CD4-positive, alpha-beta T cell treated with Interleukin-10 for 1 hour (primary cell): ENCODE results near the gene ZNF488.
"Not testable (repeated sequence)": the region's sequence is repeated elsewhere in the genome, so short reads cannot be mapped to it uniquely, and the experiment has no call there.

Experiments used
- DNase-seq: peaks from one replicate; pipeline ENCODE4 v3.0.0-alpha.2; 2020

ZNF488 gene

GRCh38 chr10:47384148-47384921, at the start of gene ZNF488:
Gene ZNF488, minus strand, starts transcription at chr10:47384293. Its CDS starts 15,464 bp downstream, at chr10:47368829.
- DNase-seq, result peak; percentile 78

- no peak for DNase-seq
Measured at GRCh38 chr10:47425813-47426419, 41.8 kb upstream of the ZNF488 start.

GRCh38 chr10:47424231-47424630, 40.1 kb upstream of the ZNF488 start:
- no peak for DNase-seq

- DNase-seq, result no peak
Measured at GRCh38 chr10:47423476-47423875, 39.4 kb upstream of the ZNF488 start.

GRCh38 chr10:47421057-47421952, 37.2 kb upstream of the ZNF488 start:
- DNase-seq, result no peak

- DNase-seq, result no peak
Measured at GRCh38 chr10:47420305-47421056, 36.4 kb upstream of the ZNF488 start.

- DNase-seq, result no peak
Measured at GRCh38 chr10:47419421-47419820, 35.3 kb upstream of the ZNF488 start.

GRCh38 chr10:47418966-47419365, 34.9 kb upstream of the ZNF488 start:
- DNase-seq, result no peak

GRCh38 chr10:47418321-47418720, 34.2 kb upstream of the ZNF488 start:
- DNase-seq, result no peak

GRCh38 chr10:47416305-47417218, 32.5 kb upstream of the ZNF488 start:
- DNase-seq, result not testable (repeated sequence)

GRCh38 chr10:47415520-47416304, 31.6 kb upstream of the ZNF488 start:
- DNase-seq, result no peak

- DNase-seq, result no peak
Measured at GRCh38 chr10:47414752-47415519, 30.8 kb upstream of the ZNF488 start.

- DNase-seq, result no peak
Measured at GRCh38 chr10:47414227-47414592, 30.1 kb upstream of the ZNF488 start.

GRCh38 chr10:47413531-47414226, 29.6 kb upstream of the ZNF488 start:
- no peak for DNase-seq

- no peak for DNase-seq
Measured at GRCh38 chr10:47412869-47413268, 28.8 kb upstream of the ZNF488 start.

- DNase-seq, result no peak
Measured at GRCh38 chr10:47412177-47412730, 28.2 kb upstream of the ZNF488 start.

- DNase-seq, result no peak
Measured at GRCh38 chr10:47410862-47411261, 26.8 kb upstream of the ZNF488 start.

GRCh38 chr10:47410271-47410670, 26.2 kb upstream of the ZNF488 start:
- DNase-seq, result no peak

GRCh38 chr10:47409866-47410256, 25.8 kb upstream of the ZNF488 start:
- DNase-seq, result no peak
